HG02943 (cell line): ENCODE results near the gene CNGA3.
"Not testable (repeated sequence)": the region's sequence is repeated elsewhere in the genome, so short reads cannot be mapped to it uniquely, and the experiment has no call there.

Source experiments
- ATAC-seq: cut with Tn5 transposase; IDR thresholded peaks from one replicate; pipeline ENCODE4 v1.9.1; 2021; ENCODE audit warnings: mild to moderate bottlenecking, low read depth, moderate library complexity; ENCODE audit not compliant: unreplicated experiment

CNGA3 gene

DNA sequence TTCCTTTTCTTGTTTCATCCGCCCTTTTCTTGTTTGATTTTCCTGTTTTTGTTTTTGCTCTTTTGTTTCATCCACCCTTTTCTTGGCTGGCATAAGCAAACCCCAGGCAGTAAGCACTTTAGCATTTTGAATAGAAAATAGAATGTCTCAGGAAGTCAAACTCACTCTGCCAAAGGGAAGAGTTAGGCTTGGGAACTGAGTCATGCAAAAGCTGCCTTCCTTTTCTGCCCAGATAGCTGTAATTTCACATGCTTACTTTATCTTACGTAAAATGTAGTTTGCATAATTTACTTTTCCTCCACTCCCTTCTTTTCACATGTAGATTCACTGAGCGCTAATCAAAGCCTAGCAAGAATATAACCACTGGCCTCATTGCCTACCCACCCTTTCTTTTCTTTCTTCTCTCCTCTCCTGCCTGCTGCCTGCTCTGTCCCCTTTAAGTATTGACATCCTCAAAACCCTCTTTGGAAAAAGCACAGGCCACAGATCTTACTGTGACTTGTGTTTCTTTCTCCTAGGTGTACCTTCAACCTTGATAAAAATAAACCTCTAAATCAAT, 48.4 kb downstream of the CNGA3 start:
- ATAC-seq = no peak

DNA sequence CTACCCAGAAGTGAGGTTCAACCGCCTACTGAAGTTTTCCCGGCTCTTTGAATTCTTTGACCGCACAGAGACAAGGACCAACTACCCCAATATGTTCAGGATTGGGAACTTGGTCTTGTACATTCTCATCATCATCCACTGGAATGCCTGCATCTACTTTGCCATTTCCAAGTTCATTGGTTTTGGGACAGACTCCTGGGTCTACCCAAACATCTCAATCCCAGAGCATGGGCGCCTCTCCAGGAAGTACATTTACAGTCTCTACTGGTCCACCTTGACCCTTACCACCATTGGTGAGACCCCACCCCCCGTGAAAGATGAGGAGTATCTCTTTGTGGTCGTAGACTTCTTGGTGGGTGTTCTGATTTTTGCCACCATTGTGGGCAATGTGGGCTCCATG, 49.7 kb downstream of the CNGA3 start:
- no peak for ATAC-seq

DNA sequence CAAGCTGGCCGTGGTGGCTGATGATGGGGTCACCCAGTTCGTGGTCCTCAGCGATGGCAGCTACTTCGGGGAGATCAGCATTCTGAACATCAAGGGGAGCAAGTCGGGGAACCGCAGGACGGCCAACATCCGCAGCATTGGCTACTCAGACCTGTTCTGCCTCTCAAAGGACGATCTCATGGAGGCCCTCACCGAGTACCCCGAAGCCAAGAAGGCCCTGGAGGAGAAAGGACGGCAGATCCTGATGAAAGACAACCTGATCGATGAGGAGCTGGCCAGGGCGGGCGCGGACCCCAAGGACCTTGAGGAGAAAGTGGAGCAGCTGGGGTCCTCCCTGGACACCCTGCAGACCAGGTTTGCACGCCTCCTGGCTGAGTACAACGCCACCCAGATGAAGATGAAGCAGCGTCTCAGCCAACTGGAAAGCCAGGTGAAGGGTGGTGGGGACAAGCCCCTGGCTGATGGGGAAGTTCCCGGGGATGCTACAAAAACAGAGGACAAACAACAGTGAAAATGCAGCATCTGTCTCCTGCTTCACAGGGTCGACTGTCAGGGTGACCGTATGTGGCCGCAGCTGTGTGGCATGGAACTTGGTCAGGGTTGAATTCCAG, 50.6 kb downstream of the CNGA3 start:
- no peak for ATAC-seq

DNA sequence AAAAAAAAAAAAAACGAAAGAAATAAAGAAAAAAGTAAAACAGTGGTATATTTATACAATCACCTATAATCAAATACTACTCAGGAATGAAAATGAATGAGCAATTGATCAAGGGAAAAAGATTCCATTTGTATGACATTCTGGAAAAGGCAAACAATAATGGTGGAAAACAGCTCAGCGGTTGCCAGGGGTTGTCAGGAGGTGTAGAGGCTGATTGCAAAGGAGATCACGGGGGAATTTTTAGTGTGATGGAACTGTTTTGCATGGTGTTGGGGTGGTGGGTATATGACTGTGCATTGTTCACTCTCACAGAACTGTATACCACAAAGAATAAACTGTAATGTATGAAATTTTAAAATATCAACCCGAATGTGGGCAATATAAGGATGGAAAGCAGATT, 52.9 kb downstream of the CNGA3 start:
- no peak for ATAC-seq

DNA sequence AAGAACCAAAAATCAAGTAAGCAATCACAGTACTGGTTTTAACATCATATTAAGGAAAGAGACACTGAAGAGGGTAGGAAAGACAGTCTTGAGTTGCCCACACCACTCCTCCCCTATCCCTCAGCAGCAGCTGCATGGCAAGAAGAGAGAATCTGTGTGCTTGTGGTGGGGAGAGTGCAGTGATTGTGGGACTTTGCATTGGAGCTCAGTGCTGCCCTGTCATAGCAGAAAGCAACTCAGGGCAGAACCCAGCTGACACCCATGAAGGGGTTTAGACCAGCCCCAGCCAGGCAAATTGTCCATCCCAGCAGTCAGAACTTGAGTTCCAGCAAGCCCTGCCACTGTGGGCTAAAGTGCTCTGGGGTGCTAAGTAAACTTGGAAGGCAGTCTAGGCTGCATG, 57.6 kb downstream of the CNGA3 start:
- no peak for ATAC-seq

DNA sequence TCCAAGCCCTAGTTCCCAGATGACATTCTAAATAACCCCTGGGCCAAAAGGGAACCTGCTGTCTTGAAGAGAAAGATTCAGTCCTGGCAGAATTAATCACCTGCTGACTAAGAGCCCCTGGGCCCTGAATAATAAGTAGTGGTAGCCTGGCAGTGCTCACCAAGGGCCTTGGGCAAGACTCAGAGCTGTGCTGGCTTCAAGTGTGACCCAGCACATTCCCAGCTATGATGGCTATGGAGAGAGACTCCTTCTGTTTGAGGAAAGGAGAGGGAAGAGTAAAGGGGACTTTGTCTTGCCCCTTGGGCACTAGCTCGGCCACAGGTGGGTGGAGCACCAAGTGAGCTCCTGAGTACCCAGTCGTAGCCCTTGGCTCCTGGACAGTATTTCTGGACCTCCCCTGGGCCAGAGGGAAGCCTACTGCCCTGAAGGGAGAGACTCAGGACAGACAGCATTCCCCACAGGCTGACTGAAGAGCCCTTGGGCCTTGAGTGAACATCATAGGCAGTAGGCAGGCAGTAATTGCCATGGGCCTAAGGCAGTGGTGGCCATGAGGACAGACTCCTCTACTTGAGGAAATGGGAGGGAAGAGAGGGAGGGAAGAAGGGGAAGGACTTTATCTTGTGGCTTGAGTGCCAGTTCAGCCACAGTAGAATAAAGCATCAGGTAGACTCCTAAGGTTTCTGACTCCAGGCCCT, 58.4 kb downstream of the CNGA3 start:
- ATAC-seq = no peak

DNA sequence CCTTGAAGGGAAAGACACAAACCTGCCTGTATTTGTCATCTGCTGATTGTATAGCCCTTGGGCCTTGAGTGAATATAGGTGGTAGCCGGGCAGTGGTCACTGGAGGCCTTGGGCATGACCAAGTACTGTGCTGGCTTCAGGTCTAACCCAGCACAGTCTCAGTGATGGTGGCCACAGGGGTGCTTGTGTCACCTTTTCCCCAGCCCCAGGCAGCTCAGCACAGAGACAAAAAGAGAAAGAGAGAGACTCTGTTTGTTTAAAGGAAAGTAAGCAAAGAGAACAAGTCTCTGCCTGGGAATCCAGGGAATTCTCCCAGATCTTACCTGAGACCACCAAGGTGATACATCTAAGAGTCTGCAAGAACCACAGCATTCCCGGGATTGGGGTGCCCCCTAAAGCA, 59.0 kb downstream of the CNGA3 start:
- no peak for ATAC-seq

DNA sequence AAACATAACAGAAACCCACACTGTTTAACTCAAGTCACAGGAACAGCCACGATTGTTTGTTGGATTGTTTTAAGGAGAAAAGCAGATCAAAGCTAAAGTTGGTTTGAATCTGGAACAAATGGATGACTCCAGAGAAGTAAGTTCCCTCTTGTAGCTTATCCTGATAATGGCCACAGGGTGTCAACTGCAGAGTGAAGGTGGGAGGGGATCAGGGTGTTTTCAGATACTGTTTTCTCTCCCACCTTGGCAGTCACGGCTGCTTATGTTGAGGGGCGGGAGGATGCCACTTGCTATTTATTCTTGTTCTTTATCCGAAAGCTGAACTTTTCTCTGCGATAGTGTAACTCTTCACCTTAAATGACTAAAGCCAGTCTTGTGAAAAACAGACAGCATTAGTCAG, 61.9 kb downstream of the CNGA3 start:
- ATAC-seq = no peak

DNA sequence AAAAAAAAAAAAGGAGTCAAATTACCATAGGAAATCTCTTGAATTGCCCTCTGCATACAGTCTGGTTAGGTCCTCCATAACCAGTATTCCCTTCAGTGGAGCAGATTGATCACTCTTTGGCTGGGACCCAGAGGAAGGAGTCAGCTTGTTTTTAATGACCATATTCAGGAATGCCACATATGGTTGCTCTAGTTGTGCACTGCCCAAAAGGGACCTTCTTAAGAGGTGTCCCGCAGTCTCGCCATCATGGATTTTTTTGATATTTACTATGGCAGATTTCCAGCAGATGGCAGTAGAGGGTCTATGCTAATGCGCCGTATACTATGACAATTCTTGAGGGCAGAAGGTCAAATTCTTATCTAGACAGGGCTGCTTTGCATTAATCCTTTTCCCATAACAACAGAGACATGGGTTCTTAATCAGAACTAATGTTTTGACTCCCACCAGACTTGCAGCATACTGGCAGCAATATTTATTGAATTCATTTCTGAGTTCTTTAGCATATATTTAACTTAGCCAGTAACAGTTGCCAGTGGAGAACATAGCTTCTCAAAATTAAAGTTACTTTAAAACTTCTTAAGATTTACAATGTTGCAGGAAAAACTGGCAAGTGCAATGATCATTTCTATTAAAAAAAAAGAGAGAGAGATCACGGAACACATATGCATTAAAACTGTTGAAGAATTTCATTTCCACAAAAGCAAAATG, 66.6 kb downstream of the CNGA3 start:
- ATAC-seq = no peak

DNA sequence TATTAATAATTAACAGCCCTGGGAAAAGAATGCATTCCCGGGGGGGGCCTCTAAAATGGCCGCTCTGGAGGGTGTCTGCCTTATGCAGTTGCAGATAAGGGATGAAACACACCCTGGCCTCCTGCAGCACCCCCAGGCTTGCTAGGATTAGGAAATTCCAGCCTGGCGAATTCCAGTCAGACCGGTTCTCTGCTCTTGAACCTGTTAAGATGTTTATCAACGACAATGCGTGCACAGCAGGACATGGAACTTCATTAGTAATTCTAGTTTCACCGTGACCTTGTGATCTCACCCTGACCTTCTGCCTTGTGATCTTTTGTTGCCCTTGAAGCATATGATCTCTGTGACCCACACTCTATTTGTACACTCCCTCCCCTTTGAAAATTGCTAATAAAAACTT, 68.0 kb downstream of the CNGA3 start:
- not testable (repeated sequence) for ATAC-seq

DNA sequence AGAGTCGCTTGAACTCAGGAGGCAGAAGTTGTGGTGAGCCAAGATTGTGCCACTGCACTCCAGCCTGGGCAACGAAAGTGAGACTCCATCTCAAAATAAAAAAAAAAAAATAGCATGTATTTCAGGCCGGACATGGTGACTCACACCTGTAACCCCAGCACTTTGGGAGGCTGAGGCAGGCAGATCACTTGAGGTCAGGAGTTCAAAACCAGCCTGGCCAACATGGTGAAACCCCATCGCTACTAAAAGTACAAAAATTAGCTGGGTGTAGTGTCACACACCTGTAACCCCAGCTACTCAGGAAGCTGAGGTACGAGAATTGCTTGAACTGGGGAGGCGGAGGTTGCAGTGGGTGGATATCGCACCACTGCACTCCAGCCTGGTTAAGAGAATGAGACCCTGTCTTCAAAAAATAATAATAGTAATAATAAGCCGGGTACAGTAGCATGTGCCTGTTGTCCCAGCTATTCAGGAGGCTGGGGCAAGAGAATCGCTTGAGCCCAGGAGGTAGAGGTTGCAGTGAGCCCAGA, 69.5 kb downstream of the CNGA3 start:
- not testable (repeated sequence) for ATAC-seq

DNA sequence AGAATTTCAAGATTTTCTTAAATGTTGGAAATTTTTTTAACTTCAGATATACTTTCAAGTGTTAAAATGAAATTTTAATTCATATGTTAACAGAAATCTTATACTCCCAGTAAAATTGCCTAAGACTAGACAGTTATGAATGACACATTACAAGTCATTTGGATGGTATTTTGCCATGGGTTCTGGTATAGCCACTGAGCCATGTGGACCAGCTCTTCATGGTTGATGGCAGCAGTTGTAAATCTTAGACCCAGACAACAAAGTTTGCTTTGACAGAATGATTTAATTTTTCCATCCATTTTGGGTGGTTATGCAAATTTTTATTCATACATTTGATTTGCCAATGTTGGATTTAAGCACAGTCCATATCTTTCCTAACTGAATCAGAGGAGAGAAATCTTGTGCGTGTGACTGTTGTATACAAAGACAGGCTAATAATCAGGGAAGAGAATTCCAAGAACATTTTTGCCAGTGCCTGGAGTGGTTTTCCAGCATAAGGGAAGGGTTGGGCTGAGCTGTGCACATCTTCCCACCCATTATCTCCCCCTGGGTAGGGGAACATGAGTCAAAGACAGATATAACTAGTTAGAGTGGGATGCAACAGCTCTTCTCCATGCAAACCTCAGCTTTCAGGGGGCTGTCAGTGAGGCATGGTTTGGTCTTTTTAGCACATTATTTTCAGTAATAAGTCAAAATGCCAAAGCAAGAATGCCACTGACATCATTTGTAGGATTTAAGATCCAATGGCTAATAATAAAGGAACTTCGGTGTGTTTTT, 70.3 kb downstream of the CNGA3 start:
- no peak for ATAC-seq

DNA sequence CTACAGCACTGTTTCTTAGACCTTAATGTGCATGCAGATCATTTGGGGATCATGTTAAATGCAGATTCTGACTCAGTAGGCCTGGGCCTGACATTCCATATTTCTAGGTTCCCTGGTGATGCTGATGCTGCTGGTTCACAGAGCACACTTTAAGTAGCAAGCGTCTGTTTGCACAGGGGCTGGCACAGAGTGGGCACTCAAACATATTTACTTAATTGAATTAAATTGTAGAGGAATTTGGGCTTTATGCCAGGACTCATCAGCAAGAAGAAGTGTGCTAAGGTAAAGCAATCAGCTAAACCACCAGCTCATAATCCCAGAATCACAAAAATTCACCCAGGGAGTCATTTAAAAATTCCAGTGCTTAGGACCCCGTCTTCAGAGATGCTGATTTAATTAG, 73.3 kb downstream of the CNGA3 start:
- no peak for ATAC-seq

DNA sequence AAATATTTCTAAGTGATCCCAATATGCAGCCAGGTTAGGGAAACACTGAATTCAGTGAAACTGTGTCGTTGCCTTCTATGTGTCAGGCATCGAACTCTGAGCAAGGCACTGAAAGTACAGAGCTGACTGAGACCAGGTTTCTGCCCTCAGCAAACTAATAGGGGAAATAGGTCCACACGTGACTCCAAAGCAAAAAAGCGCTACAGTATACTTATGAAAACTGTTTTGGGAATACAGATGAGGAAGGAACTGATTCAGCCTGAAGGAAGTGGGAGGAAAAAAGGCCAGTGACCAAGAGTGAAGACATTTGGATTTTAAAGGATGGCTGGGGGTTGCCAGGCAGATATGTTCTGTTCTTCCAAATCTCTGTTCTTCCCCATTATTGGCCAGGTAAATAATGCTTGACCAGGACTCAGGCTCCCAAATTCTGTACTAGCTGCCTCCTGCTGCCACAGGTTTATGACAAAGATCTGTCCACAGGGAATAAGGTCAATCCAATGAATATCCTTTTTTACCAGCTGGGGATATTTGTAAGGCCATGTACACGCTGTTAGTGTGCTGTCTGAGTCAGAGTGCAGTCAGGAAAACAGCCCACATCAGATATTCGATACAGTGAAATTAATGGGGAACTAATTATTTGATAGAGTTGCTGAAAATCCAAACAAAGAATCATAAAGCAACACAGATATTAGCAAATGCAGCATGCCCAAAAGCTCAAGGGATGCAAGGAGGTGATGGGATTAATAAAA, 73.9 kb downstream of the CNGA3 start:
- ATAC-seq = no peak

DNA sequence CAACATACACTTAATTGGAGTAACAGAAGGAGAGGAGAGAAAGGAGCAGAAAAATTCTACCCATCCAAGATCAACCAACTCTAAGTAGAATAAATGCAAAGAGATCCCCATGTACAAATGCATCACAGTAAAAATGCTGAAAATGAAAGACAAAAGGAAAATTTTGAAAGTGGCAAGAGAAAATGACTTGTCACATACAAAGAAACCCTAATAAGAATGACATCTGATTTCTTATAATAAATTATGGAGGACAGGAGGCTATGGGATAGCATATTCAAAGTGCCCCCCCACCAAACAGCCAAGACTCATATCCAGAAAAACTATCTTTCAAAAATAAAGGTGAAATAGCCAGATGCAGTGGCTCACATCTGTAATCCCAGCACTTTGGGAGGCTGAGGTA, 76.2 kb downstream of the CNGA3 start:
- no peak for ATAC-seq

DNA sequence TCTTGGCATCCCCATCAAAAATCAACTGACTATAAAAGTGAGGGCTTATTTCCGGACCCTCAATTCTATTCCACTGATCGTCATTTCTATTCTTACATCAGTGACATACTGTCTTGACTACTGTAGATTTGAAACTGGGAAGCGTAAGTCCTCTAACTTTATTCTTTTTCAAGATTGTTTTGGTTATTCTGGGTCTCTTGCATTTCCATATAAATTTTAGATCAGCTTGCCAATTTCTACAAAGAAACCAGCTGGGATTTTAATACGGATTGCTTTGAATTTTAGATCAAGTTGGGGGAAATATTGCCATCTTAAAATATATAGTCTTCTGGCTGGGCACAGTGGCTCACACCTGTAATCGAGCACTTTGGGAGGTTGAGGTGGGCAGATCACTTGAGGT, 80.5 kb downstream of the CNGA3 start:
- no peak for ATAC-seq

DNA sequence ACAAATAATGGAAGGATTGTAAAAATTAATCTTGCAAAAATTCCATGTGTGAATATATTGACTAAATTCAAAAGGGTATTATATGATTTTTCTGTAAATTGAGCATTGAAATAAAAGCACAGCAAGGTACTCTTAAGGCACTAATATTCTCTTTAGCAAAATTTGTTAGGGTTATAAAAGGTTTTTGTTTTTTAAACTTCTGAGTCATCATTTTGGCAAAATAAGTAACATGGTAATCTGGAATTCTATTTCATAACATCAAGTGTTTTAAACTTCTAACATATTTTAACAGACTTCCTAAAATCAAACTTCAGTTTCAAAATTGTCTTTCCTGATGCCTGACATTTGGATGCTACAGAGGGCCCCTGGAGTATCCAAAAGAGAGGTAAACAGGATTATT, 85.9 kb downstream of the CNGA3 start:
- ATAC-seq = no peak

DNA sequence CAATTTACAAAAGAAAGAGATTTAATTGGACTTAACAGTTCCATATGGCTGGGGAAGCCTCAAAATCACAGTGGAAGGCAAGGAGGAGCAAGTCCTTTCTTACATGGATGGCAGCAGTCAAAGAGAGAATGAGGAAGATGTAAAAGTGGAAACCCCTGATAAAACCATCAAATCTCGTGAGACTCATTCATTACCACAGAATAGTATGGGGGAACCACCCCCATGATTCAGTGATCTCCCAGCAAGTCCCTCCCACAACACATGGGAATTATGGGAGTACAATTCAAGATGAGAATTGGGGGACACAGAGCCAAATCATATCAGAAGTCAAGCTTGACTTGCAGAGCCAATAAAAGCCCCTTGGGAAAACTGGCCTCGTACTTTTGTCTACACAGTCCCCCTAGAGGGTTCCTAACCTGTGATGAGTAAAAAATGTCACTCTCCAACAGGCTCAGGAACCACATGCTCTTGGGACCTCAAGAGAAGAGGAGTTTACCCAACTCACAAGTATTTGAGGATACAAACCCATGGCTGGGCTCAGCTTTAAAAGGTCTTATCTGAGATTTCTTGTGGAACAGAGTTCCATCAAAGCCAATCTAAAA, 87.2 kb downstream of the CNGA3 start:
- ATAC-seq = no peak

DNA sequence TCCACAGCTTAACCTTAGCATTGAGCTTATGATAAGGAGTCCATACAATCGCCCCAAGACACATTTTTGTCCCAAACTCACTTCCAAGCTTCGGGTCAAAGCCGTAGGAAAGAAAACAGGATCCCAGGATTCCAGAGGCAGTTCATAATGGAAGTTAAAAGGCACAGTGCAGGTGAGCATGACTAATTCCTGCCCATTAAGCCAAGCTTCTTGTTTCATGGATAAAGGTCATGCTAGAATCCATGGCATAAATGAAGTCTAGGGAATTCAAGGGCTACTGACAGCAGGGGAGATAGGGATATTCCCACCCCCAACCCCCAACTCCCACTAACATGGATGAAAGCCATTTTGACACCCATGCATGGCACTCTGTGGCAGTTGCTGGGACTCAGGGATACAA, 88.2 kb downstream of the CNGA3 start:
- no peak for ATAC-seq

DNA sequence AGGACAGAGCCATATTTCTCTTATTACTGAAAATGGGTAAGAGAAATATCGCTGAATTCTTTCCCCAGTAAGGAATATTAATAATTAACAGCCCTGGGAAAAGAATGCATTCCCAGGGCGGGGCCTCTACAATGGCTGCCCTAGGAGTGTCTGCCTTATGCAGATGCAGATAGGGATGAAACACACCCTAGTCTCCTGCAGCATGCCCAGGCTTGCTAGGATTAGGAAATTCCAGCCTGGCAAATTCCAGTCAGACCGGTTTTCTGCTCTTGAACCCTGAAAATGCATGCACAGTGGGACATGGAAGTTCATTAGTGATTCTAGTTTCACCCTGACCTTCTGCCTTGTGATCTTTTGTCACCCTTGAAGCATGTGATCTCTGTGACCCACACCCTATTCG, 89.4 kb downstream of the CNGA3 start:
- not testable (repeated sequence) for ATAC-seq
